ENCODE measurements around the gene HNRNPUL1. TPM values are rescaled to one million over a fixed set of nuclear protein-coding genes. Genes with fewer than 3 reads are reported as not detected.
"Not testable (repeated sequence)": the region's sequence is repeated elsewhere in the genome, so short reads cannot be mapped to it uniquely, and the experiment has no call there.

Gene HNRNPUL1
- total RNA-seq, 1 donor from 2014 or later = 116 TPM

DNA sequence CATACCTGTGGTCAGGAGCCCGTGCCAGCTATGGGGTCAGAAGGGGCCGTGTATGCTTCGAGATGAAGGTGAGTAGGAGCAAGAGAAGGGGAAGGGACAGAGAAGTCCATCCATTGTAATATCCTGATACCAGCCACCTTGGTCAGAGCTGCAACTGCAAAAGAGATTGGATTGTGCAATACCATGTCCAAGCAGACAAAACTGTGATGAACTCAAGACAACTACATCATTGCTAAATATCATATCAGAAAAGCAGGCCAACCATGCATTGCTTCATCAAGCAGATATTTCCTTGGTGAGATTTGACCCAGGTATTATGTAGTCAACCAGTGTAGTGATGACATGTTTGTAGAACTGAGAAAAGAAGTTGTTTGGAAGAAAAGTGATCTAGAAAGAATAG, 12.1 kb downstream of the HNRNPUL1 start:
- TF ChIP-seq POLR2A (IDR thresholded peaks at IDR 0.05) (no peak), POLR2AphosphoS5 (IDR thresholded peaks at IDR 0.05; ENCODE audit: insufficient read depth in 1 of 2, low read depth in 1 of 2) (no peak)
- TF ChIP-seq, protein P1, sequence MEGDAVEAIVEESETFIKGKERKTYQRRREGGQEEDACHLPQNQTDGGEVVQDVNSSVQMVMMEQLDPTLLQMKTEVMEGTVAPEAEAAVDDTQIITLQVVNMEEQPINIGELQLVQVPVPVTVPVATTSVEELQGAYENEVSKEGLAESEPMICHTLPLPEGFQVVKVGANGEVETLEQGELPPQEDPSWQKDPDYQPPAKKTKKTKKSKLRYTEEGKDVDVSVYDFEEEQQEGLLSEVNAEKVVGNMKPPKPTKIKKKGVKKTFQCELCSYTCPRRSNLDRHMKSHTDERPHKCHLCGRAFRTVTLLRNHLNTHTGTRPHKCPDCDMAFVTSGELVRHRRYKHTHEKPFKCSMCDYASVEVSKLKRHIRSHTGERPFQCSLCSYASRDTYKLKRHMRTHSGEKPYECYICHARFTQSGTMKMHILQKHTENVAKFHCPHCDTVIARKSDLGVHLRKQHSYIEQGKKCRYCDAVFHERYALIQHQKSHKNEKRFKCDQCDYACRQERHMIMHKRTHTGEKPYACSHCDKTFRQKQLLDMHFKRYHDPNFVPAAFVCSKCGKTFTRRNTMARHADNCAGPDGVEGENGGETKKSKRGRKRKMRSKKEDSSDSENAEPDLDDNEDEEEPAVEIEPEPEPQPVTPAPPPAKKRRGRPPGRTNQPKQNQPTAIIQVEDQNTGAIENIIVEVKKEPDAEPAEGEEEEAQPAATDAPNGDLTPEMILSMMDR (IDR thresholded peaks at IDR 0.05) = no peak
- Histone ChIP-seq H3K4me3 (no peak overlapping the region), H3K27me3 (no peaks in the 10 kb centered on the region), H3K4me1 (no peaks in the 10 kb centered on the region), H3K27ac (no peak overlapping the region), H3K36me3 (peaks cover 24 to 100% of the 10 kb centered on the region in 2 donors), H3K9me3 (no peaks in the 10 kb centered on the region)
- DNase-seq (ENCODE audit: extremely low spot score in 2 of 2) = no peak
- intact Hi-C loops (cut with DNase I) = no loop called here

- no peak overlapping the region for H3K27ac ChIP-seq
- TF ChIP-seq POLR2A (IDR thresholded peaks at IDR 0.05) = no peak
- TF ChIP-seq, protein P1 (IDR thresholded peaks at IDR 0.05) = no peak
- no peak for TF ChIP-seq POLR2AphosphoS5 (IDR thresholded peaks at IDR 0.05; ENCODE audit: insufficient read depth in 1 of 2, low read depth in 1 of 2)
- no peak overlapping the region for H3K4me3 ChIP-seq
- no peaks in the 10 kb centered on the region for H3K9me3 ChIP-seq
- no peaks in the 10 kb centered on the region for H3K27me3 ChIP-seq
- intact Hi-C loops (cut with DNase I) = no loop called here
- H3K4me1 ChIP-seq = no peaks in the 10 kb centered on the region
- DNase-seq (ENCODE audit: extremely low spot score in 2 of 2) = no peak
- H3K36me3 ChIP-seq = peaks cover 24 to 99% of the 10 kb centered on the region in 2 donors
Measured at GRCh38 chr19:41278478-41278877, 14.3 kb downstream of the HNRNPUL1 start.

DNA sequence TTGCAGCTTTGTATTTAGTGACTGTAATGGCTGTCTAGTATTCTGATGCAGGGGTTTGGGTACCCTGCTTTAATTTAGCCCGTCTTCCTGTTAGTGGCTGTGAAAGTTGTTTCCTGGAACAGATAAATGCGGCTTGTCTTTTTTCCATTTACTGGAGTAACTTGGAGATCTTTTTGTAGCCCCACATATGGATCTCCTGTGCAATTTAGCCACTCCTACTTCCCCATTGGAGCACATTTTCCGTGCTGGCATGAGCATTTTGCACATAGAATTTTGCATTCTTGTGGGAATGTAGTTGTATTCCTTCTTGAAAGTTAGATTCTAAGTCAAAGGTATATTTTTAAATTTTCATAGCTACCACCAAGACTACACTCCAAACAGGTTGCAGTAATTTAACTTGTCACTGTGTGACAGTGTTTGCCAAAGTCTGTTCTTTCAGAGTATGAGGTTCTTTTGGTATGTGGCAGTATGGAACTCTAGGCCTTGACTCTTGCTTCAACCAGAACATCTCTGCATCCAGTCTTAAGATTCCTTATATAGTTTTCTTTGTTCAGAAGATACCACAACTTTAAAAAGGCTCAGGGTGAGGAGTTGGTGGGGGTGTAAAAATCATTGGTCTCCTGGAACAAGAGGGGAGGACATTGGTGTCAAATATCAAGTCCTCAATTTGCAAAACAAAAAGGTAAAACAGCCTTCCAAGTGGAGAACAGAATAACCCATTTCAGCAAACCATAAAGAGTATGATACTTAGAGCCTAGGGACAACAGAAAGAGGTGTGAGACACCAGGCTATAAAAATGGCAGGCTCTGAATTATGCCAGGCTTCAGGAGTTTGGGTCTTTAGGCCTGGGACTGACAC, 24.7 kb downstream of the HNRNPUL1 start:
- no peak for DNase-seq (ENCODE audit: extremely low spot score in 2 of 2)
- H3K27me3 ChIP-seq = no peaks in the 10 kb centered on the region
- intact Hi-C loops (cut with DNase I) = no loop called here

GRCh38 chr19:41289814-41290213, 25.6 kb downstream of the HNRNPUL1 start:
- DNase-seq (ENCODE audit: extremely low spot score in 2 of 2); H3K4me1 ChIP-seq; H3K4me3 ChIP-seq; intact Hi-C loops (cut with DNase I); H3K27ac ChIP-seq; H3K9me3 ChIP-seq; H3K27me3 ChIP-seq: not testable (repeated sequence)
- H3K36me3 ChIP-seq = peaks cover 9 to 84% of the 10 kb centered on the region in 2 donors

More for the DNA sequence above, 24.7 kb downstream of the HNRNPUL1 start:
- H3K9me3 ChIP-seq = no peaks in the 10 kb centered on the region
- H3K4me1 ChIP-seq = no peaks in the 10 kb centered on the region
- H3K27ac ChIP-seq = no peak overlapping the region
- TF ChIP-seq, protein P1 (IDR thresholded peaks at IDR 0.05) = no peak
- TF ChIP-seq POLR2A (IDR thresholded peaks at IDR 0.05) = no peak
- no peak for TF ChIP-seq POLR2AphosphoS5 (IDR thresholded peaks at IDR 0.05; ENCODE audit: insufficient read depth in 1 of 2, low read depth in 1 of 2)
- no peak overlapping the region for H3K4me3 ChIP-seq
- peaks cover 9 to 84% of the 10 kb centered on the region in 2 donors for H3K36me3 ChIP-seq

- DNase-seq (ENCODE audit: extremely low spot score in 2 of 2) = no peak
- no peaks in the 10 kb centered on the region for H3K9me3 ChIP-seq
- H3K36me3 ChIP-seq = peaks cover 9 to 68% of the 10 kb centered on the region in 2 donors
- H3K27me3 ChIP-seq = no peaks in the 10 kb centered on the region
- H3K4me3 ChIP-seq = no peak overlapping the region
- peaks cover 36% of the 10 kb centered on the region for H3K4me1 ChIP-seq
- TF ChIP-seq, protein P1 (IDR thresholded peaks at IDR 0.05) = no peak
- TF ChIP-seq POLR2A (IDR thresholded peaks at IDR 0.05) = no peak
- no peak for TF ChIP-seq POLR2AphosphoS5 (IDR thresholded peaks at IDR 0.05; ENCODE audit: insufficient read depth in 1 of 2, low read depth in 1 of 2)
- no peak overlapping the region for H3K27ac ChIP-seq
- intact Hi-C loops (cut with DNase I) = no loop called here
Measured at GRCh38 chr19:41294393-41294792, 30.2 kb downstream of the HNRNPUL1 start.

Data from vagina (tissue), 2 donors.